Caco-2 (cell line): ENCODE data around the gene CISTR. TPM values are rescaled to one million over a fixed set of nuclear protein-coding genes. Genes with fewer than 3 reads are reported as not detected.

ENCODE experiments used
- BruUV-seq: library from RNA; stranded (reverse); fragments of 400-500 nt; replicated peaks from 2 replicates; lab custom pipeline; 2021; lab: Mats Ljungman, UMichigan
- CTCF ChIA-PET: fragments of 300-600 bp; sonication (Branson Sonifier 250); formaldehyde crosslinking; loops from one replicate; lab custom pipeline; 2022; ENCODE audit warnings: antibody characterized with exemption; lab: Charles Lee
- POLR2A ChIA-PET: fragments of 300-600 bp; sonication (Branson Sonifier 250); formaldehyde crosslinking; loops from one replicate; lab custom pipeline; 2022; ENCODE audit warnings: antibody characterized with exemption; lab: Charles Lee
- DNase-seq, 2 experiments: peaks; one replicate each; pipeline versions ENCODE4 v3.0.0 to v3.0.0-alpha.2; 2020 to 2022
- H3K27me3 ChIP-seq: replicated peaks from 2 replicates; pipeline ENCODE4 v1.6.0; 2011; ENCODE audit warnings: low read length; ENCODE audit not compliant: control insufficient read depth, insufficient read depth
- H3K36me3 ChIP-seq: 2 replicates; pipeline ENCODE4 v1.5.1; 2011; ENCODE audit warnings: low read length; ENCODE audit not compliant: control insufficient read depth, insufficient read depth
- H3K4me1 ChIP-seq: fragments of 250-450 bp; sonication (Bioruptor Pico); 2 replicates; pipeline ENCODE4 v1.5.1; 2020; ENCODE audit warnings: mild to moderate bottlenecking
- H3K4me3 ChIP-seq: 2 replicates; pipeline ENCODE4 v1.5.1; 2011; ENCODE audit warnings: low read depth, mild to moderate bottlenecking, control low read depth, low read length
- H3K9me3 ChIP-seq: fragments of 250-450 bp; sonication (Bioruptor Pico); 2 replicates; pipeline ENCODE4 v1.5.1; 2020; ENCODE audit warnings: mild to moderate bottlenecking, moderate library complexity
- H3K27ac Mint-ChIP-seq: one replicate; pipeline ENCODE4 v1.8.0; 2022; ENCODE audit warnings: mixed read lengths; ENCODE audit not compliant: unreplicated experiment
- H3K27me3 Mint-ChIP-seq: one replicate; pipeline ENCODE4 v1.8.0; 2022; ENCODE audit warnings: mixed read lengths; ENCODE audit not compliant: insufficient read depth, unreplicated experiment
- H3K36me3 Mint-ChIP-seq: one replicate; pipeline ENCODE4 v1.8.0; 2022; ENCODE audit warnings: mild to moderate bottlenecking, mixed read lengths; ENCODE audit not compliant: insufficient read depth, unreplicated experiment
- H3K4me1 Mint-ChIP-seq: one replicate; pipeline ENCODE4 v1.8.0; 2022; ENCODE audit warnings: low read depth, mixed read lengths; ENCODE audit not compliant: unreplicated experiment
- H3K4me3 Mint-ChIP-seq: one replicate; pipeline ENCODE4 v1.8.0; 2022; ENCODE audit warnings: mild to moderate bottlenecking, moderate library complexity, mixed read lengths; ENCODE audit not compliant: unreplicated experiment
- H3K9me3 Mint-ChIP-seq: one replicate; pipeline ENCODE4 v1.8.0; 2022; ENCODE audit warnings: mixed read lengths; ENCODE audit not compliant: unreplicated experiment
- CTCF ChIP-seq, 2 experiments: fragments of 200-600 bp in 1 of 2; IDR thresholded peaks; 1 replicate in 1 of 2; 2 replicates in 1 of 2; pipeline versions ENCODE4 v1.5.1 to v1.8.0; 2011 to 2022; ENCODE audit warnings: antibody characterized with exemption in 1 of 2, control low read depth in 1 of 2, inconsistent platforms in 1 of 2, low read depth in 1 of 2, low read length in 1 of 2, mild to moderate bottlenecking in 1 of 2, moderate library complexity in 1 of 2; ENCODE audit not compliant: insufficient read depth in 1 of 2, severe bottlenecking in 1 of 2, unreplicated experiment in 1 of 2
- intact Hi-C: fragments of 100-400 bp; cut with micrococcal nuclease; formaldehyde crosslinking; loops from one replicate; pipeline ENCODE4 v1.10.0; 2022; ENCODE audit not compliant: unreplicated experiment
- total RNA-seq: library from RNA; stranded (reverse); gene quantifications from 2 replicates; pipeline ENCODE4 v1.2.3, GENCODE V29; 2022

The CISTR gene
- total RNA-seq, 1 experiment from 2014 or later, result not detected

- BruUV-seq, result no TSS peak
- no peaks in the 10 kb centered on the region for H3K27me3 ChIP-seq
- no peak for DNase-seq
- POLR2A ChIA-PET, result no interaction called here
- H3K9me3 ChIP-seq, result no peaks in the 10 kb centered on the region
- Mint-ChIP-seq H3K4me3 (no peak overlapping the region), H3K4me1 (peaks cover 11% of the 10 kb centered on the region), H3K9me3 (no peaks in the 10 kb centered on the region), H3K27me3 (peaks cover 6% of the 10 kb centered on the region), H3K36me3 (no peaks in the 10 kb centered on the region), H3K27ac (no peak overlapping the region)
- CTCF ChIA-PET, result no interaction called here
- H3K36me3 ChIP-seq, result no peaks in the 10 kb centered on the region
- no peak overlapping the region for H3K4me3 ChIP-seq
- intact Hi-C loops, result no loop called here
- H3K4me1 ChIP-seq, result no peaks in the 10 kb centered on the region
- TF ChIP-seq CTCF (IDR thresholded peaks at IDR 0.05; ENCODE audit: insufficient read depth in 1 of 2, low read depth in 1 of 2, low read length in 1 of 2, severe bottlenecking in 1 of 2, unreplicated experiment in 1 of 2), result no peak
Observed at GRCh38 chr12:53775478-53776145, 23.8 kb upstream of the CISTR start.

- CTCF ChIA-PET, result no interaction called here
- peaks cover 1% of the 10 kb centered on the region for H3K27me3 ChIP-seq
- no peak for DNase-seq
- H3K4me1 ChIP-seq, result no peaks in the 10 kb centered on the region
- no peak overlapping the region for H3K4me3 ChIP-seq
- no peak overlapping the region for H3K27ac Mint-ChIP-seq
- no peaks in the 10 kb centered on the region for H3K9me3 ChIP-seq
- no peak overlapping the region for H3K4me3 Mint-ChIP-seq
- POLR2A ChIA-PET, result no interaction called here
- peaks cover 4% of the 10 kb centered on the region for H3K27me3 Mint-ChIP-seq
- no peaks in the 10 kb centered on the region for H3K36me3 Mint-ChIP-seq
- H3K36me3 ChIP-seq, result no peaks in the 10 kb centered on the region
- no peak for TF ChIP-seq CTCF (IDR thresholded peaks at IDR 0.05; ENCODE audit: insufficient read depth in 1 of 2, low read depth in 1 of 2, low read length in 1 of 2, severe bottlenecking in 1 of 2, unreplicated experiment in 1 of 2)
- intact Hi-C loops, result no loop called here
- no TSS peak for BruUV-seq
- H3K9me3 Mint-ChIP-seq, result no peaks in the 10 kb centered on the region
- no peaks in the 10 kb centered on the region for H3K4me1 Mint-ChIP-seq
Observed at GRCh38 chr12:53770281-53770680, 18.5 kb upstream of the CISTR start.

GRCh38 chr12:53768976-53769375 lies 17.2 kb upstream of the CISTR start:
- Histone ChIP-seq H3K27me3 (peaks cover 1% of the 10 kb centered on the region), H3K9me3 (no peaks in the 10 kb centered on the region), H3K36me3 (no peaks in the 10 kb centered on the region), H3K4me3 (no peak overlapping the region), H3K4me1 (no peaks in the 10 kb centered on the region)
- Mint-ChIP-seq H3K4me3 (no peak overlapping the region), H3K27ac (no peak overlapping the region), H3K9me3 (no peaks in the 10 kb centered on the region), H3K36me3 (no peaks in the 10 kb centered on the region), H3K27me3 (peaks cover 8% of the 10 kb centered on the region), H3K4me1 (no peaks in the 10 kb centered on the region)
- ChIA-PET CTCF (interaction anchor here (0.6 to 1.3 kb wide), 2 partner anchors 8 to 176 kb away, joined by 3 read pairs; no protein-coding TSS in a partner anchor), POLR2A (no interaction called here)
- TF ChIP-seq CTCF (IDR thresholded peaks at IDR 0.05; ENCODE audit: insufficient read depth in 1 of 2, low read depth in 1 of 2, low read length in 1 of 2, severe bottlenecking in 1 of 2, unreplicated experiment in 1 of 2), result no peak
- intact Hi-C loops, result loop anchor here (5.0 kb wide), 1 partner anchor 168 kb away; the partner anchor contains the start of gene HOXC13
- BruUV-seq, result no TSS peak
- DNase-seq, result no peak
